ENCODE measurements around the gene ADSS2. TPM values are rescaled to one million over a fixed set of nuclear protein-coding genes. Genes with fewer than 3 reads are reported as not detected.

Gene ADSS2
- total RNA-seq, 4 donors from 2014 or later = 8.7 to 51.5 (median 40.4) TPM

GRCh38 chr1:244384066-244384465 lies 67.6 kb downstream of the ADSS2 start:
- H3K4me3 ChIP-seq = no peak overlapping the region
- no peaks in the 10 kb centered on the region for H3K27me3 ChIP-seq
- no peak for DNase-seq
- no peaks in the 10 kb centered on the region for H3K9me3 ChIP-seq
- intact Hi-C loops (cut with DNase I; ENCODE audit: low total_unique reads) = no loop called here
- H3K36me3 ChIP-seq = no peaks in the 10 kb centered on the region
- no peaks in the 10 kb centered on the region for H3K4me1 ChIP-seq
- TF ChIP-seq CTCF (IDR thresholded peaks at IDR 0.05) = no peak
- TF ChIP-seq POLR2A (IDR thresholded peaks at IDR 0.05) = no peak
- H3K27ac ChIP-seq = no peak overlapping the region

GRCh38 chr1:244383278-244383884 lies 68.3 kb downstream of the ADSS2 start:
- intact Hi-C loops (cut with DNase I; ENCODE audit: low total_unique reads) = no loop called here
- Histone ChIP-seq H3K4me1 (no peaks in the 10 kb centered on the region), H3K9me3 (no peaks in the 10 kb centered on the region), H3K36me3 (no peaks in the 10 kb centered on the region), H3K27me3 (no peaks in the 10 kb centered on the region), H3K4me3 (no peak overlapping the region), H3K27ac (no peak overlapping the region)
- TF ChIP-seq POLR2A (IDR thresholded peaks at IDR 0.05) = no peak
- no peak for TF ChIP-seq CTCF (IDR thresholded peaks at IDR 0.05)
- DNase-seq = no peak

GRCh38 chr1:244381878-244382565 lies 69.7 kb downstream of the ADSS2 start:
- Histone ChIP-seq H3K4me3 (no peak overlapping the region), H3K4me1 (no peaks in the 10 kb centered on the region), H3K9me3 (no peaks in the 10 kb centered on the region), H3K27ac (no peak overlapping the region), H3K27me3 (no peaks in the 10 kb centered on the region), H3K36me3 (no peaks in the 10 kb centered on the region)
- intact Hi-C loops (cut with DNase I; ENCODE audit: low total_unique reads) = no loop called here
- DNase-seq = no peak
- no peak for TF ChIP-seq POLR2A (IDR thresholded peaks at IDR 0.05)
- no peak for TF ChIP-seq CTCF (IDR thresholded peaks at IDR 0.05)

- H3K4me3 ChIP-seq = no peak overlapping the region
- intact Hi-C loops (cut with DNase I; ENCODE audit: low total_unique reads) = no loop called here
These were observed 75.6 kb downstream of the ADSS2 start for GRCh38 chr1:244376126-244376525.

More at GRCh38 chr1:244376126-244376525, 75.6 kb downstream of the ADSS2 start:
- Histone ChIP-seq H3K36me3 (no peaks in the 10 kb centered on the region), H3K9me3 (no peaks in the 10 kb centered on the region), H3K27me3 (no peaks in the 10 kb centered on the region), H3K4me1 (no peaks in the 10 kb centered on the region), H3K27ac (no peak overlapping the region)
- TF ChIP-seq POLR2A (IDR thresholded peaks at IDR 0.05) = no peak
- TF ChIP-seq CTCF (IDR thresholded peaks at IDR 0.05) = no peak
- DNase-seq = no peak
